ENCODE results near the gene KRT34.
"Not testable (repeated sequence)": the region's sequence is repeated elsewhere in the genome, so short reads cannot be mapped to it uniquely, and the experiment has no call there.

The KRT34 gene

GRCh38 chr17:41396996-41397660 lies 15.0 kb upstream of the KRT34 start, which contains the start of gene KRT31:
KRT31 (minus strand) TSS chr17:41397608; CDS start chr17:41397539, 69 bp downstream.
- Histone ChIP-seq H3K4me3 (ENCODE audit: low read length) (no peak within 1 kb of the TSS), H3K9me3 (ENCODE audit: control insufficient read depth, low read length) (no peaks in the 10 kb centered on the region), H3K36me3 (ENCODE audit: control insufficient read depth, insufficient read depth, low read length) (no peaks in the 10 kb centered on the region), H3K9ac (ENCODE audit: low read length) (no peak within 1 kb of the TSS), H3K4me1 (ENCODE audit: control insufficient read depth, insufficient read depth, low read length) (no peaks in the 10 kb centered on the region), H3K27me3 (ENCODE audit: control insufficient read depth, insufficient read depth, low read length) (no peaks in the 10 kb centered on the region)

DNA sequence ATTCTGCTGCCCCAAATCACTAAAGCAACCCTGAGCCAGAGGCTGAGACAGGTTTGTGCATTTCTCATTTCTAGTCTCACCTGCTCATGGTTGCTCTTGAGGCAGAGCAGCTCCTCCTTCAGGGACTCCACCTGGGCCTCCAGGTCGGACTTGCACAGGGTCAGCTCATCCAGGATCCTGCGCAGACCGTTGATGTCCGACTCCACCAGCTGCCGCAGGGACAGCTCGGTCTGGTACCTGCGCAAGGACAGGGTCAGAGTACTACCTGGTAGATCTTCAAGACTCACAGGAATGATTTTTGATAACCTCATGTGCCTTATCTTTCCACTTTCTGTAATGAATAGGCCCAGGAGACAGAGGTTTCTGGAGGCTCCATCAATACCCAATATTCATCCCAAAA lies 14.2 kb upstream of the KRT34 start:
- H3K9ac ChIP-seq (ENCODE audit: low read length) = no peak overlapping the region

GRCh38 chr17:41395611-41396010 lies 13.5 kb upstream of the KRT34 start:
- H3K36me3 ChIP-seq (ENCODE audit: control insufficient read depth, insufficient read depth, low read length) = no peaks in the 10 kb centered on the region
- no peak overlapping the region for H3K9ac ChIP-seq (ENCODE audit: low read length)
- H3K27me3 ChIP-seq (ENCODE audit: control insufficient read depth, insufficient read depth, low read length) = no peaks in the 10 kb centered on the region
- no peaks in the 10 kb centered on the region for H3K4me1 ChIP-seq (ENCODE audit: control insufficient read depth, insufficient read depth, low read length)
- no peak overlapping the region for H3K4me3 ChIP-seq (ENCODE audit: low read length)
- no peaks in the 10 kb centered on the region for H3K9me3 ChIP-seq (ENCODE audit: control insufficient read depth, low read length)

More for the DNA sequence above, 14.2 kb upstream of the KRT34 start:
- Histone ChIP-seq H3K4me3 (ENCODE audit: low read length) (no peak overlapping the region), H3K4me1 (ENCODE audit: control insufficient read depth, insufficient read depth, low read length) (no peaks in the 10 kb centered on the region), H3K36me3 (ENCODE audit: control insufficient read depth, insufficient read depth, low read length) (no peaks in the 10 kb centered on the region), H3K9me3 (ENCODE audit: control insufficient read depth, low read length) (no peaks in the 10 kb centered on the region), H3K27me3 (ENCODE audit: control insufficient read depth, insufficient read depth, low read length) (no peaks in the 10 kb centered on the region)

DNA sequence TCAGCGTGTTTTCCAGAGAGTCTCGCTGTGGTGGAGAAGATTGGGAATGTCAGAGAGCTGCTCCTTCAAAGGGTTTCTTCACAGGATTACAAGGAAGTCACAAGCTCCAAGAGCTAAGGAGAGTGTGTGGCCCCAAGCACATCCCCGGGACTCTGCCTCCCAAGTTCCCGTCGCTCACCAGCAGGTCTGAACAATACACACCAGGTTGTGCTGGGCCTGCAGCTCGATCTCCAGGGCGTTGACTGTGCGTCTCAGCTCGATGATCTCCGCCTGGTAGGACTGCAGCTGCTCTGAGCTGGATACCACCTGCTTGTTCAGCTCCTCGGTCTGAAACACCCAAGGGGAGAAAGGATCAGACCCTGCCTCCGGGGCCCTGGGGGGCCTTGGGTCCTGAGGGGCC lies 12.9 kb upstream of the KRT34 start:
- H3K4me3 ChIP-seq (ENCODE audit: low read length); H3K9me3 ChIP-seq (ENCODE audit: control insufficient read depth, low read length); H3K27me3 ChIP-seq (ENCODE audit: control insufficient read depth, insufficient read depth, low read length); H3K9ac ChIP-seq (ENCODE audit: low read length); H3K36me3 ChIP-seq (ENCODE audit: control insufficient read depth, insufficient read depth, low read length); H3K4me1 ChIP-seq (ENCODE audit: control insufficient read depth, insufficient read depth, low read length): not testable (repeated sequence)

DNA sequence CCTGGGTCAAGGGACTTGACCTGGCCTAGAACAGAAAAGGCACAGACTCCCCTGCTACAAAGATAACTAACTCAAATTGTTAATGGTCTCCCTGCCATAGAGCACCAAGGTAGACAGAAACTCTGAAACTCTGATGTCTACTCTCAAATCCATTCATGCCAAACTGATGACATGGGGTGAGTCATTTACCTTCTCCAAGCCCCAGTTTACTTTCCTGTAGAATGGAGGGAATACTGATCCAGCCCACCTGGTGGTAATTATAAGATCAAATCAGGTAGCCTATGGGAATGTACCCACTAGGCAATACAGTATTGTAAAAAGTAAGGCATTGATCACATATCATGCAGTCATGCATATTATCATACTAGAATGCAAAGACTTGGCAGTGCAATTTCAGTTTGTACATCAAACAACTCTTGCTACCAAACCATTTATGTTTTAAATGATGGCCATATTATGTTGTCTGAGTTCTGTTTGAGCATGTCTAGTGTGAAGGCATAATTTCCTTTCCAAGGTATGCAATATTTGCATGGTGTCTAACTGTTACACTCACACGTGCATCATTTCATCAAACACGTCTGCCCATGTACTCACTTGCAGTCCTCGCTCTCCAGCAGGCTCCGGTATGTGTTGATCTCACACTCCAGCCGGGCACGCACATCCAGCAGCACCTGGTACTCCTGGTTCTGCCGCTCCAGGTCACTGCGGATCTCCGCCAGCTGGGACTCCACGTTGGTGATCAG lies 12.3 kb upstream of the KRT34 start:
- H3K4me1 ChIP-seq (ENCODE audit: control insufficient read depth, insufficient read depth, low read length) = no peaks in the 10 kb centered on the region
- no peaks in the 10 kb centered on the region for H3K9me3 ChIP-seq (ENCODE audit: control insufficient read depth, low read length)
- H3K36me3 ChIP-seq (ENCODE audit: control insufficient read depth, insufficient read depth, low read length) = no peaks in the 10 kb centered on the region
- no peaks in the 10 kb centered on the region for H3K27me3 ChIP-seq (ENCODE audit: control insufficient read depth, insufficient read depth, low read length)
- no peak overlapping the region for H3K4me3 ChIP-seq (ENCODE audit: low read length)
- no peak overlapping the region for H3K9ac ChIP-seq (ENCODE audit: low read length)

DNA sequence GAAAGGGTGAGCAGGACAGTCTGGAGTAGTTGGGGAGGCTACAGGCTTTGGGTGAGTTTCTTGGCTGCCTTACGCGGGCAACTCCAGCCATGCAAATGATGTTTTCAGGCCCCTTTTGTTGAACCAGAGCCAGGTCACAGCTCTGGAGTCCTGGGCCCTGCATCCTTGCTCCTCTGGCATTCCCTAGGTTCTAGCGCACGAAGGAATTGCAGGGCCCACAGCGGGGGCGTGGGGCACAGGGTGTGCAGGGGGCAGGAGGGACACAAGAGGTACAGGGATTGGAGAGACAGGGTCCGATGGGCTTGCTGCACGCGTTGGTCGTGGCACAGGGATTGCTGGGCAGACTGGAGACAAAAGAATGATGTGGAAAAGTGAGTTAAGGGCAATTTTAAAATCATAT lies 11.7 kb upstream of the KRT34 start:
- H3K4me1 ChIP-seq (ENCODE audit: control insufficient read depth, insufficient read depth, low read length) = no peaks in the 10 kb centered on the region
- H3K9ac ChIP-seq (ENCODE audit: low read length) = no peak overlapping the region
- no peaks in the 10 kb centered on the region for H3K9me3 ChIP-seq (ENCODE audit: control insufficient read depth, low read length)
- no peaks in the 10 kb centered on the region for H3K27me3 ChIP-seq (ENCODE audit: control insufficient read depth, insufficient read depth, low read length)
- no peaks in the 10 kb centered on the region for H3K36me3 ChIP-seq (ENCODE audit: control insufficient read depth, insufficient read depth, low read length)
- H3K4me3 ChIP-seq (ENCODE audit: low read length) = no peak overlapping the region

DNA sequence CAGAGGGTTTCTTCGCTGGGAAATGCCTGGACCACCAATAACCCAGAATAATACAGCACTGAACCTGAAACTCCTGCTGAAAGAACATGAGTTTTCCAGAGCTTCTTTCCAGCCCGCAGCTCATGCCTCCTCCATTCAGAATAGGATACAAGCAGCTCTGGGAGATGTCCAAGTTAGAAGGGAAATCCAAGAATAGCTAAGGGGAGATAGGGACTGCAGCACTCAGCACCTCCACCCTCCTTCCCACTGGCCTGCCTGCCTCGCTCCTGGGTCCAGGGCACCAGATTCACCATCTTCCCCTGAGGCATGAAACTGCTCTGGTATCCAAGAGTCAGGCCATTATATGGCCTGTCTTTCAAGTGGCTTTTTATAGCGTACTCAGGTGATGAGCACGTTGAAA lies 11.2 kb upstream of the KRT34 start:
- Histone ChIP-seq H3K27me3 (ENCODE audit: control insufficient read depth, insufficient read depth, low read length) (no peaks in the 10 kb centered on the region), H3K4me1 (ENCODE audit: control insufficient read depth, insufficient read depth, low read length) (no peaks in the 10 kb centered on the region), H3K9me3 (ENCODE audit: control insufficient read depth, low read length) (no peaks in the 10 kb centered on the region), H3K4me3 (ENCODE audit: low read length) (no peak overlapping the region), H3K9ac (ENCODE audit: low read length) (no peak overlapping the region), H3K36me3 (ENCODE audit: control insufficient read depth, insufficient read depth, low read length) (no peaks in the 10 kb centered on the region)

DNA sequence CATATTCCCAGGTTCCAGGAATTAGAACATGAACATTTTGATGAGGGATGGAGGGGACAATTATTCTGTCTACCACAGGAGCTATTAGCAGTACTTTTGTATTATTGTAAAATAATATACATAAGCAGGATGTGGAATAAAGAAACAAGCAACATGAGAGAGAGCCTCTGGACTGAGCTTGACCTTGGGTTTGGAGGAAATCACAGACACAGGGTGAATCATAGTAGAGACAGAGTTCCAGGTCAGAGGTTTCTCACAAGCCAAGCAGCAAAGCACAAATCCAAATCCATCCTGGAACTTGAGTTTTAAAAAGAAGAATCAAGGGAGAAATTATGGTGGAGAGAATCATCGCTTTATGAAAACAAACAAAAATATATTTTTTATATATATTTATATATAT lies 10.2 kb upstream of the KRT34 start:
- Histone ChIP-seq H3K4me1 (ENCODE audit: control insufficient read depth, insufficient read depth, low read length) (no peaks in the 10 kb centered on the region), H3K27me3 (ENCODE audit: control insufficient read depth, insufficient read depth, low read length) (no peaks in the 10 kb centered on the region), H3K9me3 (ENCODE audit: control insufficient read depth, low read length) (no peaks in the 10 kb centered on the region), H3K9ac (ENCODE audit: low read length) (no peak overlapping the region), H3K36me3 (ENCODE audit: control insufficient read depth, insufficient read depth, low read length) (no peaks in the 10 kb centered on the region), H3K4me3 (ENCODE audit: low read length) (no peak overlapping the region)

GRCh38 chr17:41391535-41391934 lies 9.4 kb upstream of the KRT34 start:
- H3K36me3 ChIP-seq (ENCODE audit: control insufficient read depth, insufficient read depth, low read length) = no peaks in the 10 kb centered on the region
- no peaks in the 10 kb centered on the region for H3K4me1 ChIP-seq (ENCODE audit: control insufficient read depth, insufficient read depth, low read length)
- no peak overlapping the region for H3K9ac ChIP-seq (ENCODE audit: low read length)
- H3K9me3 ChIP-seq (ENCODE audit: control insufficient read depth, low read length) = no peaks in the 10 kb centered on the region
- no peaks in the 10 kb centered on the region for H3K27me3 ChIP-seq (ENCODE audit: control insufficient read depth, insufficient read depth, low read length)
- H3K4me3 ChIP-seq (ENCODE audit: low read length) = no peak overlapping the region

GRCh38 chr17:41390411-41390938 lies 8.4 kb upstream of the KRT34 start:
- no peaks in the 10 kb centered on the region for H3K36me3 ChIP-seq (ENCODE audit: control insufficient read depth, insufficient read depth, low read length)
- H3K4me3 ChIP-seq (ENCODE audit: low read length) = no peak overlapping the region
- H3K27me3 ChIP-seq (ENCODE audit: control insufficient read depth, insufficient read depth, low read length) = no peaks in the 10 kb centered on the region
- no peaks in the 10 kb centered on the region for H3K9me3 ChIP-seq (ENCODE audit: control insufficient read depth, low read length)
- H3K9ac ChIP-seq (ENCODE audit: low read length) = no peak overlapping the region
- no peaks in the 10 kb centered on the region for H3K4me1 ChIP-seq (ENCODE audit: control insufficient read depth, insufficient read depth, low read length)

DNA sequence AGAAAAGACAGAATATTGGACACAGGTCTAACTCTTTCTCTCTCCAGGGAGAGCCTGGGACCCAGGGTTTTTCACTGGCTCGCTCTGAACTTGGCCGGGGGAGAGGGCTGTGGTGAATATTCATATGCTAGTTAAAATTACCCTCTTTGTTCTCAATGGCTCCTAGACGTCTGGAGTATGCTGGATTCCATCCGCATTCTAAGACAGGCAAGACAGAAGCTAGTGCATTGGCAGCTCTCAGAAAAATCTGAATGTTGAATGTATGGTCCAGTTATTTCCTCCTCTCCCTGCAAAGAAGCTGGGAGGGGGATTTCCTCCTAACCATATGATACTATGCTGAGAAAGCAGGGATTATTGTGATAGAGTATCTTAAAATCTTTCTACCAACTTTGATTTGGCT lies 5.6 kb upstream of the KRT34 start:
- Histone ChIP-seq H3K9ac (ENCODE audit: low read length) (no peak overlapping the region), H3K36me3 (ENCODE audit: control insufficient read depth, insufficient read depth, low read length) (no peaks in the 10 kb centered on the region), H3K4me3 (ENCODE audit: low read length) (no peak overlapping the region), H3K4me1 (ENCODE audit: control insufficient read depth, insufficient read depth, low read length) (no peaks in the 10 kb centered on the region), H3K9me3 (ENCODE audit: control insufficient read depth, low read length) (no peaks in the 10 kb centered on the region), H3K27me3 (ENCODE audit: control insufficient read depth, insufficient read depth, low read length) (no peaks in the 10 kb centered on the region)

GRCh38 chr17:41386227-41386626 lies 4.1 kb upstream of the KRT34 start:
- Histone ChIP-seq H3K27me3 (ENCODE audit: control insufficient read depth, insufficient read depth, low read length) (no peaks in the 10 kb centered on the region), H3K4me3 (ENCODE audit: low read length) (no peak overlapping the region), H3K36me3 (ENCODE audit: control insufficient read depth, insufficient read depth, low read length) (no peaks in the 10 kb centered on the region), H3K9ac (ENCODE audit: low read length) (no peak overlapping the region), H3K9me3 (ENCODE audit: control insufficient read depth, low read length) (no peaks in the 10 kb centered on the region), H3K4me1 (ENCODE audit: control insufficient read depth, insufficient read depth, low read length) (no peaks in the 10 kb centered on the region)

Data from mucosa of stomach (tissue), 1 donor.